Suprapubic skin (tissue), 4 donors: Measurements from ENCODE around the gene TMC8. TPM values are rescaled to one million over a fixed set of nuclear protein-coding genes. Genes with fewer than 3 reads are reported as not detected.
"Not testable (repeated sequence)": the region's sequence is repeated elsewhere in the genome, so short reads cannot be mapped to it uniquely, and the experiment has no call there.

ENCODE experiments used
- DNase-seq, 2 donors: peaks; one replicate each; pipeline ENCODE4 v3.0.0-alpha.2; 2019; ENCODE audit warnings: low spot score in 2 of 2
- H3K27ac ChIP-seq: fragments of 200-600 bp; sonication (generic); one replicate; pipeline ENCODE4 v1.5.1; 2019
- H3K27me3 ChIP-seq: fragments of 200-600 bp; sonication (generic); one replicate; pipeline ENCODE4 v1.5.1; 2019
- H3K36me3 ChIP-seq: fragments of 200-600 bp; sonication (generic); one replicate; pipeline ENCODE4 v1.5.1; 2019
- H3K4me1 ChIP-seq: fragments of 200-600 bp; sonication (generic); one replicate; pipeline ENCODE4 v1.5.1; 2019
- H3K4me3 ChIP-seq: fragments of 200-600 bp; sonication (generic); one replicate; pipeline ENCODE4 v1.5.1; 2019; ENCODE audit warnings: mild to moderate bottlenecking
- H3K9me3 ChIP-seq: fragments of 200-600 bp; sonication (generic); one replicate; pipeline ENCODE4 v1.5.1; 2019
- EP300 ChIP-seq: sonication (generic); formaldehyde crosslinking; IDR thresholded peaks from one replicate; pipeline ENCODE4 v1.6.1; 2017; ENCODE audit warnings: antibody characterized with exemption
- POLR2A ChIP-seq, 2 donors: fragments of 450-650 bp; IDR thresholded peaks; one replicate each; pipeline ENCODE4 v1.6.1; 2017; ENCODE audit warnings: antibody characterized with exemption in 2 of 2, mild to moderate bottlenecking in 2 of 2, moderate library complexity in 2 of 2
- POLR2AphosphoS5 ChIP-seq, 3 donors: sonication (generic); formaldehyde crosslinking; IDR thresholded peaks; one replicate each; pipeline ENCODE4 v1.6.1; 2017; ENCODE audit warnings: antibody characterized with exemption in 3 of 3
- WGBS: methylation state at CpG from one replicate; pipeline ENCODE4 v1.1.5; 2018; 5-methylcytosine and 5-hydroxymethylcytosine counted together
- total RNA-seq, 4 donors: library from RNA; depleted of rRNA; stranded (reverse); fragments of >200 nt; gene quantifications; one replicate each; pipeline ENCODE4 v1.1.0, GENCODE V29; 2016
- TF ChIP-seq, protein P1 (sequence below), 2 donors: fragments of 200-600 bp in 1 of 2; fragments of 450-650 bp in 1 of 2; sonication (generic) in 1 of 2; IDR thresholded peaks; one replicate each; pipeline ENCODE4 v1.5.1; 2016 to 2019; ENCODE audit warnings: antibody characterized with exemption in 2 of 2, mild to moderate bottlenecking in 1 of 2, moderate library complexity in 1 of 2

Gene TMC8
- total RNA-seq, 4 donors from 2014 or later = 0.36 to 6.4 (median 1.8) TPM

DNA sequence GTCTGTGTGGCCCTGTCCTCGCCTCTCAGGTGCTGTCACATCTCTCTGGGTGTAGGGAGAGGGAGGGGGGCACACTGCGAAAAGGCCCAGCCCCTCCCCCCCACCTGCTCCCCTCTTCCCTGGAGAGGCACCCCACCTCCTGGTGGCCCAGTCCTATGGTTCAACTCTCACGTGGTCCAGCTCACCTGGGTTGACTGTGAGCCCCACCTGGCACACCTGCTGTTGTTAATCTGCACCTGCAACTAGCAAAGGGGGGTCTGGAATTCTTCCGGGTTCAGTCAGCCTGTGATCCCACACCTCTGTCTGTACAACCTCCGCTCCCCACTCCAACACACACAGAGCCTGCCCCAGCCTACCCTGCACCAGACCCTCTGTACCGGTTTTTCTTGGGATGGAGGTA lies 35.8 kb downstream of the TMC8 start:
- H3K9me3 ChIP-seq = no peaks in the 10 kb centered on the region
- peaks cover 41% of the 10 kb centered on the region for H3K4me1 ChIP-seq
- peaks cover 9% of the 10 kb centered on the region for H3K36me3 ChIP-seq
- TF ChIP-seq POLR2A (IDR thresholded peaks at IDR 0.05) (no peak), EP300 (no peak), POLR2AphosphoS5 (IDR thresholded peaks at IDR 0.05) (no peak)
- TF ChIP-seq, protein P1, sequence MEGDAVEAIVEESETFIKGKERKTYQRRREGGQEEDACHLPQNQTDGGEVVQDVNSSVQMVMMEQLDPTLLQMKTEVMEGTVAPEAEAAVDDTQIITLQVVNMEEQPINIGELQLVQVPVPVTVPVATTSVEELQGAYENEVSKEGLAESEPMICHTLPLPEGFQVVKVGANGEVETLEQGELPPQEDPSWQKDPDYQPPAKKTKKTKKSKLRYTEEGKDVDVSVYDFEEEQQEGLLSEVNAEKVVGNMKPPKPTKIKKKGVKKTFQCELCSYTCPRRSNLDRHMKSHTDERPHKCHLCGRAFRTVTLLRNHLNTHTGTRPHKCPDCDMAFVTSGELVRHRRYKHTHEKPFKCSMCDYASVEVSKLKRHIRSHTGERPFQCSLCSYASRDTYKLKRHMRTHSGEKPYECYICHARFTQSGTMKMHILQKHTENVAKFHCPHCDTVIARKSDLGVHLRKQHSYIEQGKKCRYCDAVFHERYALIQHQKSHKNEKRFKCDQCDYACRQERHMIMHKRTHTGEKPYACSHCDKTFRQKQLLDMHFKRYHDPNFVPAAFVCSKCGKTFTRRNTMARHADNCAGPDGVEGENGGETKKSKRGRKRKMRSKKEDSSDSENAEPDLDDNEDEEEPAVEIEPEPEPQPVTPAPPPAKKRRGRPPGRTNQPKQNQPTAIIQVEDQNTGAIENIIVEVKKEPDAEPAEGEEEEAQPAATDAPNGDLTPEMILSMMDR (IDR thresholded peaks at IDR 0.05) = no peak
- WGBS = 60% methylated on average over 6 of the region's 6 CpGs
- no peak overlapping the region for H3K27ac ChIP-seq
- no peak overlapping the region for H3K4me3 ChIP-seq
- no peak for DNase-seq
- no peaks in the 10 kb centered on the region for H3K27me3 ChIP-seq

DNA sequence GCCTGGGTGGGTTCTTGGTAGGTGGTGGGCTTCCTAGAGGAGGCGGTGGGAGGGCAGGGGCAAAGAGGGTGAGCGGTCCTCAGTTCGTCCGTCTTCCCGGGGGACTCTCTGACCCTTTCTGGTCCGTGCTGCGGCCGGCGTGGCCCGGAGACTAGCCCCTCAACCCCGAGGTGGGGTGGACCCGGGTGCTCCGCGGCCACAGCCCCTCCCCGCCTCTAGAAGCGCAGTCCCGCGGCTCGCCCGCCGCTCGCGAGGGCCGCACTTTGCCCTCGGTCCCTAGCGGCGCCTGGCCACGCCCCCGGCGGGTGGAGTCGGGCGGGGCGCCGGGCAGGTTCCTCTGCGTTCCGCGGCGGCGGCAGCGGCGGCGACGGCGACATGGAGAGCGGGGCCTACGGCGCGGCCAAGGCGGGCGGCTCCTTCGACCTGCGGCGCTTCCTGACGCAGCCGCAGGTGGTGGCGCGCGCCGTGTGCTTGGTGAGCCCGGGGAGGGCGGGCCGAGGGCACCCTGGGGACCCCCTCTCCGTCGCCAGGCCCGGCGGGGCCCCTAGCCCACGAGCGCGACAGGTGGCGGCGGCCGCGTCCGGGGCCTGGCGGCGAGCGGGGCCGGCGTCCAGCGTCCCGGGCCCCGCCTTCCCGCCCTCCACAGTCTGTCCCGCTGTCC lies 37.8 kb downstream of the TMC8 start, which contains the start of gene SYNGR2:
TSS of gene SYNGR2 (plus strand) at position 340 of the 661 bp plus-strand sequence. CDS start at position 376, 36 bp downstream.
- WGBS = 1% methylated on average over 19 of the region's 84 CpGs
- no peaks in the 10 kb centered on the region for H3K9me3 ChIP-seq
- H3K4me3 ChIP-seq = peak within 1 kb of the TSS; percentile 73
- peak in 1 of 2 donors; percentile 84 for DNase-seq
- peaks cover 50% of the 10 kb centered on the region for H3K4me1 ChIP-seq
- H3K27me3 ChIP-seq = no peaks in the 10 kb centered on the region
- H3K27ac ChIP-seq = peak within 1 kb of the TSS; percentile 89
- TF ChIP-seq POLR2AphosphoS5 (IDR thresholded peaks at IDR 0.05) = no peak
- TF ChIP-seq POLR2A (IDR thresholded peaks at IDR 0.05) = peak; percentile 67 to 70
- H3K36me3 ChIP-seq = peaks cover 18% of the 10 kb centered on the region

DNA sequence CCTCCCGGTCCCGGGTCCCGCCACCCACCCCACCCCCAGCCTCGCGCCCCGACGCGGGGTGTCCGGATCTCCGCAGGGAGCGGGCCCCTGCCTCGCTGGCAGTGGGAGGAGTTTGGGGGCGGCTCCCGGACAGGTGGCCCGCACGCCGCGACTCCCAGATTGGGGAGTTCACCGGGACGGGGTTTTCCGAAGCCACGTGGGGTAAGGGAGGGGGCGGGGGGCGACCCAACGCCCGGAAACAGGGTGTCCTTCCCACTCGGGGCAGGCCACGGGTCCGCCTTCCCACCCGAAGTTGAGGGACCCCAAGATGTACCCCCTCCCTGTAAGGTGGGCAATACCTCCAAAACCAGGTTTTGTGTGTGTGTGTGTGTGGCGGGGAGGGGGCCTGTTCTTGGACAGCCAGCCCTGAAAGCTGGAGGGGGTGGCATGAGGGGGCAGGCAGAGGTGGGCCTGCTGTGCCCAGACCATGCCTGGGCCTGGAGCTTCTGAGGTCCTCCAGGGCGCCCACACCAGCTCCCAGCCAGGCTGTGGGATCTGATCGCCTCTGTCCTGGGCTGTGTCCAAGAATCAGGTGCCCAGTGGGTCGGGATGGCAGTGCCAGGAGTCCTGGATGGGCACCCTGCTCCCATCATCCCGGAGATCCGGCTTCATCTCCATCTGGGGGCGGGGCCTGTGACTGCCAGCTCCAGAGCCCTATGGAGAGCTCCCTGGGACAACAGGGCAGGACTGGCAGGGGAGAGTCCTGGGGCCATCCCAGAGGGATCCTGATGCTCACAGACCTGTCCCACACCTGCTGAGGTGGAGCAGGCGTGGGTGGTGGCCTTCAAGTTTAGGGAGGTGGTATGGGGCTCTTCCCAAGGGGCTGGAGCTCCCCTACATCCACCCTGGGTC lies 38.6 kb downstream of the TMC8 start:
- H3K27me3 ChIP-seq = no peaks in the 10 kb centered on the region
- WGBS = 37% methylated on average over 5 of the region's 38 CpGs
- H3K36me3 ChIP-seq = peaks cover 18% of the 10 kb centered on the region
- peaks cover 58% of the 10 kb centered on the region for H3K4me1 ChIP-seq
- H3K27ac ChIP-seq = peak overlapping the region; percentile 89
- no peaks in the 10 kb centered on the region for H3K9me3 ChIP-seq
- DNase-seq = no peak
- no peak for TF ChIP-seq POLR2AphosphoS5 (IDR thresholded peaks at IDR 0.05)
- H3K4me3 ChIP-seq = peak overlapping the region; percentile 73

DNA sequence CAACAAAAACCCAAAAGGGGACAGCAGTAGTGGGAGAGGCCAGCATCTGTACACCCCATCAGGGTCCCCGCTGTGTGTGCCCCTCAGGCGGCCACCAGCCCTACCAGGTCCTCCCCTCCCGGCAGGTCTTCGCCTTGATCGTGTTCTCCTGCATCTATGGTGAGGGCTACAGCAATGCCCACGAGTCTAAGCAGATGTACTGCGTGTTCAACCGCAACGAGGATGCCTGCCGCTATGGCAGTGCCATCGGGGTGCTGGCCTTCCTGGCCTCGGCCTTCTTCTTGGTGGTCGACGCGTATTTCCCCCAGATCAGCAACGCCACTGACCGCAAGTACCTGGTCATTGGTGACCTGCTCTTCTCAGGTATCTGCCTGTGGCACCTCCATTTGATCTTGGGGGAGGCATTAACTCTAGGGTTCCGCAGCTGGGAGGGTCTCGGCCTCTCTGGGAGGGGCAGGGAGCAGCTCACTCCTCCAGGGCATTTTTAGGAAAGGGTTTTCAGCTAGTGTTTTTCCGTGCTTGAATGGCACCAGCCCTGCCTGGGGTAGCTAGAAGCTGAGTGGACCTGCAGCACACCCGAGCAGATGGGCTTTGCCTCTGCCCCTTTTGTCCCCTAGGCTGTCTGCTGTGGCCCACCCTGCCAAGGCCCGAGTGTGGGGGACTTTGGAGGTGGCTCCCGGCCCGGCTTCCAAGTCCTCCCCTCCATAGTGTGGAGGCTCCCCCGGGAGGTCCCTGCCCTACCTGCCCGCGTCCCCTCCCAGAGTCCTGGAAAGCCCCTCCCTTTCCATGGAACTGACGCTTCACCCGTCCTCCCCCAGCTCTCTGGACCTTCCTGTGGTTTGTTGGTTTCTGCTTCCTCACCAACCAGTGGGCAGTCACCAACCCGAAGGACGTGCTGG lies 40.4 kb downstream of the TMC8 start:
- peaks cover 76% of the 10 kb centered on the region for H3K4me1 ChIP-seq
- 78% methylated on average over 25 of the region's 31 CpGs for WGBS

DNA sequence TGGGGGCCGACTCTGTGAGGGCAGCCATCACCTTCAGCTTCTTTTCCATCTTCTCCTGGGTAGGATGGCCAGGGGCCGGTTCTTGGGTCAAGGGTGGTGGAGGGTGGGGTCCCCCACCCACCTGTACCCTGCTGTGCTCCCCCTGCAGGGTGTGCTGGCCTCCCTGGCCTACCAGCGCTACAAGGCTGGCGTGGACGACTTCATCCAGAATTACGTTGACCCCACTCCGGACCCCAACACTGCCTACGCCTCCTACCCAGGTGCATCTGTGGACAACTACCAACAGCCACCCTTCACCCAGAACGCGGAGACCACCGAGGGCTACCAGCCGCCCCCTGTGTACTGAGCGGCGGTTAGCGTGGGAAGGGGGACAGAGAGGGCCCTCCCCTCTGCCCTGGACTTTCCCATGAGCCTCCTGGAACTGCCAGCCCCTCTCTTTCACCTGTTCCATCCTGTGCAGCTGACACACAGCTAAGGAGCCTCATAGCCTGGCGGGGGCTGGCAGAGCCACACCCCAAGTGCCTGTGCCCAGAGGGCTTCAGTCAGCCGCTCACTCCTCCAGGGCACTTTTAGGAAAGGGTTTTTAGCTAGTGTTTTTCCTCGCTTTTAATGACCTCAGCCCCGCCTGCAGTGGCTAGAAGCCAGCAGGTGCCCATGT lies 41.1 kb downstream of the TMC8 start:
- H3K4me3 ChIP-seq = peak overlapping the region; percentile 15
- not testable (repeated sequence) for H3K9me3 ChIP-seq, H3K27me3 ChIP-seq, DNase-seq
- peak overlapping the region; percentile 72 for H3K27ac ChIP-seq
- WGBS = 78% methylated on average over 19 of the region's 19 CpGs
- peaks cover 18% of the 10 kb centered on the region for H3K36me3 ChIP-seq
- H3K4me1 ChIP-seq = peaks cover 84% of the 10 kb centered on the region

More for the DNA sequence above, 40.4 kb downstream of the TMC8 start:
- no peak overlapping the region for H3K27ac ChIP-seq
- TF ChIP-seq POLR2A (IDR thresholded peaks at IDR 0.05) (no peak), EP300 (no peak), POLR2AphosphoS5 (IDR thresholded peaks at IDR 0.05) (no peak)
- TF ChIP-seq, protein P1 (IDR thresholded peaks at IDR 0.05) = no peak
- H3K27me3 ChIP-seq = no peaks in the 10 kb centered on the region
- H3K9me3 ChIP-seq = no peaks in the 10 kb centered on the region
- H3K4me3 ChIP-seq = no peak overlapping the region
- H3K36me3 ChIP-seq = peaks cover 18% of the 10 kb centered on the region
- DNase-seq = no peak
